Mesenchymal stem cell (in vitro differentiated cells and primary cell): ENCODE measurements around the gene CDCP1.

Experiments used
- DNase-seq: peaks from one replicate; pipeline ENCODE4 v3.0.0-alpha.2; 2013
- H2AFZ ChIP-seq: one replicate; pipeline ENCODE4 v1.6.1; 2013; ENCODE audit warnings: low read depth, mild to moderate bottlenecking, control low read depth, inconsistent platforms, low read length, moderate library complexity
- H2AK5ac ChIP-seq: 2 replicates; pipeline ENCODE4 v1.6.1; 2013; ENCODE audit warnings: low read length, moderate library complexity, mild to moderate bottlenecking, inconsistent platforms; ENCODE audit not compliant: severe bottlenecking
- H2BK120ac ChIP-seq: one replicate; pipeline ENCODE4 v1.6.1; 2013; ENCODE audit warnings: low read depth, mild to moderate bottlenecking, inconsistent platforms, low read length, moderate library complexity
- H2BK12ac ChIP-seq, 2 experiments: one replicate each; pipeline ENCODE4 v1.6.1; 2013; ENCODE audit warnings: inconsistent platforms in 2 of 2, low read length in 2 of 2, mild to moderate bottlenecking in 2 of 2, moderate library complexity in 2 of 2, control low read depth in 1 of 2
- H2BK15ac ChIP-seq: one replicate; pipeline ENCODE4 v1.6.1; 2013; ENCODE audit warnings: mild to moderate bottlenecking, low read depth, inconsistent platforms; ENCODE audit not compliant: poor library complexity, severe bottlenecking
- H2BK5ac ChIP-seq: 2 replicates; pipeline ENCODE4 v1.6.1; 2013; ENCODE audit warnings: low read depth, mild to moderate bottlenecking, low read length, control low read depth, inconsistent platforms; ENCODE audit not compliant: poor library complexity, severe bottlenecking
- H3K14ac ChIP-seq, 2 experiments: one replicate each; pipeline ENCODE4 v1.6.1; 2013; ENCODE audit warnings: inconsistent platforms in 2 of 2, low read length in 2 of 2, control low read depth in 1 of 2, mild to moderate bottlenecking in 1 of 2, moderate library complexity in 1 of 2
- H3K18ac ChIP-seq, 2 experiments: one replicate each; pipeline ENCODE4 v1.6.1; 2013; ENCODE audit warnings: inconsistent platforms in 2 of 2, low read length in 2 of 2, control low read depth in 1 of 2, low read depth in 1 of 2, mild to moderate bottlenecking in 1 of 2
- H3K23ac ChIP-seq, 2 experiments: one replicate each; pipeline ENCODE4 v1.6.1; 2013; ENCODE audit warnings: inconsistent platforms in 2 of 2, low read length in 2 of 2, mild to moderate bottlenecking in 2 of 2, moderate library complexity in 2 of 2, control low read depth in 1 of 2
- H3K27ac ChIP-seq: 2 replicates; pipeline ENCODE4 v1.5.1; 2013; ENCODE audit warnings: mild to moderate bottlenecking, moderate library complexity, low read length, control low read depth, inconsistent platforms; ENCODE audit not compliant: poor library complexity, severe bottlenecking
- H3K27me3 ChIP-seq, 2 experiments: 2 replicates each; pipeline versions ENCODE4 v1.6.1 to v1.7.0; 2013; ENCODE audit warnings: low read length in 2 of 2, mild to moderate bottlenecking in 2 of 2, moderate library complexity in 2 of 2, control low read depth in 1 of 2, inconsistent platforms in 1 of 2; ENCODE audit not compliant: control insufficient read depth in 1 of 2, insufficient read depth in 1 of 2
- H3K36me3 ChIP-seq, 2 experiments: 2 replicates each; pipeline versions ENCODE4 v1.6.1 to v1.7.0; 2013; ENCODE audit warnings: low read length in 2 of 2, control low read depth in 1 of 2, inconsistent platforms in 1 of 2, low read depth in 1 of 2, mild to moderate bottlenecking in 1 of 2; ENCODE audit not compliant: insufficient read depth in 2 of 2, control insufficient read depth in 1 of 2
- H3K4ac ChIP-seq, 2 experiments: one replicate each; pipeline ENCODE4 v1.6.1; 2013; ENCODE audit warnings: inconsistent platforms in 2 of 2, low read length in 2 of 2, mild to moderate bottlenecking in 2 of 2, moderate library complexity in 2 of 2, control low read depth in 1 of 2, low read depth in 1 of 2
- H3K4me1 ChIP-seq: 2 replicates; pipeline ENCODE4 v1.6.1; 2013; ENCODE audit warnings: low read depth, low read length, control low read depth; ENCODE audit not compliant: control insufficient read depth, insufficient read depth
- H3K4me2 ChIP-seq: 2 replicates; pipeline ENCODE4 v1.6.1; 2013; ENCODE audit warnings: low read length, mild to moderate bottlenecking, inconsistent platforms; ENCODE audit not compliant: poor library complexity, severe bottlenecking
- H3K4me3 ChIP-seq, 2 experiments: 2 replicates each; pipeline versions ENCODE4 v1.5.1 to v1.7.0; 2013; ENCODE audit warnings: low read length in 2 of 2, mild to moderate bottlenecking in 2 of 2, control low read depth in 1 of 2, low read depth in 1 of 2; ENCODE audit not compliant: insufficient read depth in 1 of 2
- H3K79me1 ChIP-seq: replicated peaks from 2 replicates; pipeline ENCODE4 v1.6.1; 2013; ENCODE audit warnings: mild to moderate bottlenecking, control low read depth, low read length, inconsistent platforms; ENCODE audit not compliant: poor library complexity, severe bottlenecking
- H3K9ac ChIP-seq: 2 replicates; pipeline ENCODE4 v1.7.0; 2013; ENCODE audit warnings: mild to moderate bottlenecking, low read length, moderate library complexity
- H3K9me3 ChIP-seq: 2 replicates; pipeline ENCODE4 v1.7.0; 2013; ENCODE audit warnings: mild to moderate bottlenecking, low read length; ENCODE audit not compliant: control insufficient read depth
- H4K8ac ChIP-seq: one replicate; pipeline ENCODE4 v1.6.1; 2013; ENCODE audit warnings: inconsistent platforms, mild to moderate bottlenecking, low read length, moderate library complexity
- H4K91ac ChIP-seq: one replicate; pipeline ENCODE4 v1.6.1; 2013; ENCODE audit warnings: mild to moderate bottlenecking, low read length, inconsistent platforms
- WGBS: methylation state at CpG from one replicate; pipeline ENCODE4 v1.1.7; 2013; ENCODE audit warnings: mixed read lengths; 5-methylcytosine and 5-hydroxymethylcytosine counted together

Gene CDCP1

DNA sequence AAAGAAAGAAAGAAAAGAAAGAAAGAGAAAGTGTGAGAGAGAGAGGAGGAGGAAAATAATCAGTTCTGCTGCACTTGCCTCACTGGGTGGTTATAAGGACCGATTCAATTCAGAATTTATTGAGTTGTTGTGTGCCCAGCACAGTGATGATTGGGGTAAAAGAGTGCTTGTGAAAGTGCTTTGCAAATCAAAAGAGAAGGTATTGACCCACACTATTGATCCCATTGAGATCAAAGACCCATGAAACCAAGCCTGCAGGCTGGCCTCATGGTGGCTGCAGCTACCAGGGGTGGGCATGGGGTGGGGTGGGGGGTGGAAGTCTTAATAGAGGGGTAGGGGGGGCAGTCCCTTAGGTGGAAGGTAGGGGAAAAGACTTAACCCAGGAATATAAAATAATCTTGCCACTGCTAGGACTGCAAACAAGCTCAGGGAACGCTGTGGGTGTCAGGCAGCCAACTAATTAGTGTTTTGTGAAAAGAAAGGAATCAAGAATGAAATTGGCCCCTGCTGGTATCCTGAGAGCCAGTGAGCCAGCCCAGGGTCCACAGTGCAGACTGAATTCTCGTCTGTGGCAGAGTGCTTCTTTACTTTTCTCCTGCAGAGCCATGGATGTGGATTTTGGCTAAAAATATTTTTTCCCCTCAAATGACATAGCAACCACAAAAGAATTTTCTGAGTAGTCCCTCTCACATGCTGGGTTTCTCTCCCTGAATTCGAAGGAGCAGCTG lies 85.8 kb downstream of the CDCP1 start:
- Histone ChIP-seq H3K4ac (peak overlapping the region in 1 of 2 experiments; percentile 89), H3K4me2 (no peak overlapping the region), H2BK12ac (peak overlapping the region; percentile 99 to 100), H3K27ac (no peak overlapping the region), H2BK5ac (no peak overlapping the region), H3K36me3 (no peaks in the 10 kb centered on the region), H2AK5ac (no peak overlapping the region), H3K79me1 (no peaks in the 10 kb centered on the region), H3K4me1 (peaks cover 16% of the 10 kb centered on the region), H3K4me3 (no peak overlapping the region), H3K9me3 (no peaks in the 10 kb centered on the region), H2BK120ac (peak overlapping the region; percentile 93), H3K14ac (peak overlapping the region in 1 of 2 experiments; percentile 86), H3K23ac (no peak overlapping the region), H4K91ac (peak overlapping the region; percentile 93), H4K8ac (peak overlapping the region; percentile 95), H3K18ac (peak overlapping the region; percentile 92 to 99), H2BK15ac (peak overlapping the region; percentile 76), H3K9ac (peak overlapping the region; percentile 65), H2AFZ (no peak overlapping the region), H3K27me3 (no peaks in the 10 kb centered on the region)
- WGBS, result 35% methylated on average over 4 of the region's 4 CpGs
- peak; percentile 25 for DNase-seq

GRCh38 chr3:45059132-45059531 lies 87.0 kb downstream of the CDCP1 start:
- no peak overlapping the region for H3K4me2 ChIP-seq
- H4K91ac ChIP-seq, result no peak overlapping the region
- no peak overlapping the region for H3K4me3 ChIP-seq
- no peaks in the 10 kb centered on the region for H3K27me3 ChIP-seq
- H3K79me1 ChIP-seq, result no peaks in the 10 kb centered on the region
- H3K9ac ChIP-seq, result no peak overlapping the region
- peak overlapping the region; percentile 51 to 65 for H2BK12ac ChIP-seq
- H3K36me3 ChIP-seq, result no peaks in the 10 kb centered on the region
- H3K14ac ChIP-seq, result no peak overlapping the region
- H2BK5ac ChIP-seq, result no peak overlapping the region
- no peak overlapping the region for H2BK15ac ChIP-seq
- no peak overlapping the region for H3K23ac ChIP-seq
- DNase-seq, result no peak
- H3K18ac ChIP-seq, result no peak overlapping the region
- 100% methylated on average over 2 of the region's 2 CpGs for WGBS
- peaks cover 14% of the 10 kb centered on the region for H3K4me1 ChIP-seq
- H3K27ac ChIP-seq, result no peak overlapping the region
- H3K9me3 ChIP-seq, result no peaks in the 10 kb centered on the region
- no peak overlapping the region for H4K8ac ChIP-seq
- no peak overlapping the region for H2BK120ac ChIP-seq
- peak overlapping the region in 1 of 2 experiments; percentile 17 for H3K4ac ChIP-seq
- no peak overlapping the region for H2AK5ac ChIP-seq
- H2AFZ ChIP-seq, result no peak overlapping the region

GRCh38 chr3:45057557-45057956 lies 88.6 kb downstream of the CDCP1 start:
- H3K9me3 ChIP-seq, result no peaks in the 10 kb centered on the region
- H3K4me3 ChIP-seq, result no peak overlapping the region
- no peak for DNase-seq
- no peak overlapping the region for H2AK5ac ChIP-seq
- H3K18ac ChIP-seq, result peak overlapping the region in 1 of 2 experiments; percentile 40
- H4K8ac ChIP-seq, result no peak overlapping the region
- H2BK5ac ChIP-seq, result no peak overlapping the region
- H2BK12ac ChIP-seq, result peak overlapping the region in 1 of 2 experiments; percentile 18
- H3K27ac ChIP-seq, result no peak overlapping the region
- peak overlapping the region in 1 of 2 experiments; percentile 18 for H3K4ac ChIP-seq
- no peak overlapping the region for H3K23ac ChIP-seq
- H3K9ac ChIP-seq, result no peak overlapping the region
- WGBS, result 68% methylated on average over 3 of the region's 3 CpGs
- no peak overlapping the region for H2AFZ ChIP-seq
- no peaks in the 10 kb centered on the region for H3K27me3 ChIP-seq
- peaks cover 14% of the 10 kb centered on the region for H3K4me1 ChIP-seq
- no peak overlapping the region for H2BK15ac ChIP-seq
- no peak overlapping the region for H4K91ac ChIP-seq
- no peak overlapping the region for H3K4me2 ChIP-seq
- H3K14ac ChIP-seq, result no peak overlapping the region
- no peaks in the 10 kb centered on the region for H3K36me3 ChIP-seq
- no peaks in the 10 kb centered on the region for H3K79me1 ChIP-seq
- no peak overlapping the region for H2BK120ac ChIP-seq

GRCh38 chr3:45056608-45057301 lies 89.4 kb downstream of the CDCP1 start:
- Histone ChIP-seq H2AFZ (no peak overlapping the region), H3K79me1 (no peaks in the 10 kb centered on the region), H4K8ac (peak overlapping the region; percentile 62), H2BK120ac (peak overlapping the region; percentile 65), H3K4ac (peak overlapping the region; percentile 90 to 97), H3K9me3 (no peaks in the 10 kb centered on the region), H2BK15ac (peak overlapping the region; percentile 62), H3K4me1 (peaks cover 14% of the 10 kb centered on the region), H3K36me3 (no peaks in the 10 kb centered on the region), H3K27ac (peak overlapping the region; percentile 72), H2AK5ac (peak overlapping the region; percentile 54), H3K23ac (no peak overlapping the region), H2BK12ac (peak overlapping the region; percentile 93 to 98), H3K4me2 (no peak overlapping the region), H3K27me3 (no peaks in the 10 kb centered on the region), H4K91ac (peak overlapping the region; percentile 48), H3K14ac (no peak overlapping the region), H3K9ac (peak overlapping the region; percentile 2), H3K4me3 (no peak overlapping the region), H2BK5ac (no peak overlapping the region), H3K18ac (peak overlapping the region; percentile 68 to 71)
- DNase-seq, result peak; percentile 46
- WGBS, result 28% methylated on average over 5 of the region's 5 CpGs
